GM21825 (cell line): ENCODE results near the gene CDC37L1.
A peak's percentile ranks its signal among the peaks of the same experiment; 100 is the strongest.

Experiments used
- ATAC-seq: cut with Tn5 transposase; IDR thresholded peaks from one replicate; pipeline ENCODE4 v1.9.1; 2021; ENCODE audit warnings: mild to moderate bottlenecking, moderate library complexity; ENCODE audit not compliant: unreplicated experiment

The CDC37L1 gene

GRCh38 chr9:4667681-4668080, 11.7 kb upstream of the CDC37L1 start:
- ATAC-seq = no peak

- no peak for ATAC-seq
Observed at GRCh38 chr9:4668604-4669003, 10.8 kb upstream of the CDC37L1 start.

- no peak for ATAC-seq
Observed at GRCh38 chr9:4669890-4670289, 9.5 kb upstream of the CDC37L1 start.

GRCh38 chr9:4670591-4670990, 8.8 kb upstream of the CDC37L1 start:
- ATAC-seq = no peak

GRCh38 chr9:4671737-4672136, 7.6 kb upstream of the CDC37L1 start:
- no peak for ATAC-seq

GRCh38 chr9:4674783-4675182, 4.6 kb upstream of the CDC37L1 start:
- ATAC-seq = no peak

GRCh38 chr9:4677392-4677791, 2.0 kb upstream of the CDC37L1 start:
- ATAC-seq = no peak

- no peak for ATAC-seq
Observed at GRCh38 chr9:4678679-4679267, 596 bp upstream of the CDC37L1 start.

- no peak for ATAC-seq
Observed at GRCh38 chr9:4680173-4680525, 780 bp downstream of the CDC37L1 start.

GRCh38 chr9:4680750-4681149, 1.4 kb downstream of the CDC37L1 start:
- no peak for ATAC-seq

- ATAC-seq = no peak
Observed at GRCh38 chr9:4684820-4685219, 5.5 kb downstream of the CDC37L1 start.

GRCh38 chr9:4686112-4686511, 6.7 kb downstream of the CDC37L1 start:
- no peak for ATAC-seq

- no peak for ATAC-seq
Observed at GRCh38 chr9:4686584-4686983, 7.2 kb downstream of the CDC37L1 start.

GRCh38 chr9:4689021-4689420, 9.7 kb downstream of the CDC37L1 start:
- ATAC-seq = no peak

GRCh38 chr9:4689687-4690104, 10.3 kb downstream of the CDC37L1 start:
- peak; percentile 70 for ATAC-seq

GRCh38 chr9:4690144-4690543, 10.8 kb downstream of the CDC37L1 start:
- peak; percentile 51 for ATAC-seq

GRCh38 chr9:4691795-4692194, 12.4 kb downstream of the CDC37L1 start:
- no peak for ATAC-seq

- no peak for ATAC-seq
Observed at GRCh38 chr9:4700091-4700490, 20.7 kb downstream of the CDC37L1 start.

GRCh38 chr9:4700932-4701331, 21.6 kb downstream of the CDC37L1 start:
- no peak for ATAC-seq

GRCh38 chr9:4701526-4701925, 22.2 kb downstream of the CDC37L1 start:
- ATAC-seq = no peak

- ATAC-seq = no peak
Observed at GRCh38 chr9:4704129-4704528, 24.8 kb downstream of the CDC37L1 start.

- no peak for ATAC-seq
Observed at GRCh38 chr9:4706021-4706420, 26.7 kb downstream of the CDC37L1 start.

- no peak for ATAC-seq
Observed at GRCh38 chr9:4706971-4707622, 27.7 kb downstream of the CDC37L1 start.
